Osteoblast (primary cell): ENCODE measurements around the gene IGFL3. TPM values are rescaled to one million over a fixed set of nuclear protein-coding genes. Genes with fewer than 3 reads are reported as not detected.

Source experiments
- DNase-seq: peaks from one replicate; pipeline ENCODE4 v3.0.0; 2011; ENCODE audit warnings: low spot score, mixed read lengths; ENCODE audit not compliant: insufficient read length; ENCODE audit errors: missing footprints
- H2AFZ ChIP-seq: 2 replicates; pipeline ENCODE4 v1.6.0; 2011; ENCODE audit warnings: mild to moderate bottlenecking, low read length
- H3K27ac ChIP-seq: 2 replicates; pipeline ENCODE4 v1.5.1; 2011; ENCODE audit warnings: mild to moderate bottlenecking, low read depth, low read length, moderate library complexity
- H3K27me3 ChIP-seq: 2 replicates; pipeline ENCODE4 v1.6.0; 2012; ENCODE audit warnings: mild to moderate bottlenecking, control low read depth, inconsistent platforms, low read length, moderate library complexity; ENCODE audit not compliant: insufficient read depth
- H3K36me3 ChIP-seq: 2 replicates; pipeline ENCODE4 v1.5.1; 2011; ENCODE audit warnings: mild to moderate bottlenecking, low read length, control low read depth, moderate library complexity; ENCODE audit not compliant: insufficient read depth
- H3K4me1 ChIP-seq: 2 replicates; pipeline ENCODE4 v1.5.1; 2011; ENCODE audit warnings: mild to moderate bottlenecking, low read length, control low read depth, moderate library complexity; ENCODE audit not compliant: insufficient read depth
- H3K4me2 ChIP-seq: 2 replicates; pipeline ENCODE4 v1.6.0; 2011; ENCODE audit warnings: mild to moderate bottlenecking, low read length; ENCODE audit not compliant: insufficient read depth
- H3K4me3 ChIP-seq: fragments of 200-600 bp; sonication (generic); 3 replicates; pipeline ENCODE4 v1.5.1; 2012; ENCODE audit warnings: mild to moderate bottlenecking, low read length, inconsistent platforms; ENCODE audit not compliant: insufficient read depth
- H3K79me2 ChIP-seq: 2 replicates; pipeline ENCODE4 v1.6.0; 2012; ENCODE audit warnings: mild to moderate bottlenecking, low read length, control low read depth, inconsistent platforms; ENCODE audit not compliant: insufficient read depth
- H3K9me3 ChIP-seq: 2 replicates; pipeline ENCODE4 v1.5.1; 2011; ENCODE audit warnings: low read depth, low read length, control low read depth
- H4K20me1 ChIP-seq: 2 replicates; pipeline ENCODE4 v1.6.0; 2012; ENCODE audit warnings: mild to moderate bottlenecking, low read length, control low read depth; ENCODE audit not compliant: insufficient read depth
- total RNA-seq: library from RNA; depleted of rRNA; stranded (reverse); fragments of >200 nt; gene quantifications from 2 replicates; pipeline ENCODE4 v1.2.3, GENCODE V29; 2012
- TF ChIP-seq, protein P1 (sequence below): IDR thresholded peaks from 2 replicates; pipeline ENCODE4 v1.5.1; 2011; ENCODE audit warnings: mild to moderate bottlenecking, low read depth, low read length, moderate library complexity; ENCODE audit errors: extremely low read depth

IGFL3 gene
- total RNA-seq, 1 donor, result not detected

DNA sequence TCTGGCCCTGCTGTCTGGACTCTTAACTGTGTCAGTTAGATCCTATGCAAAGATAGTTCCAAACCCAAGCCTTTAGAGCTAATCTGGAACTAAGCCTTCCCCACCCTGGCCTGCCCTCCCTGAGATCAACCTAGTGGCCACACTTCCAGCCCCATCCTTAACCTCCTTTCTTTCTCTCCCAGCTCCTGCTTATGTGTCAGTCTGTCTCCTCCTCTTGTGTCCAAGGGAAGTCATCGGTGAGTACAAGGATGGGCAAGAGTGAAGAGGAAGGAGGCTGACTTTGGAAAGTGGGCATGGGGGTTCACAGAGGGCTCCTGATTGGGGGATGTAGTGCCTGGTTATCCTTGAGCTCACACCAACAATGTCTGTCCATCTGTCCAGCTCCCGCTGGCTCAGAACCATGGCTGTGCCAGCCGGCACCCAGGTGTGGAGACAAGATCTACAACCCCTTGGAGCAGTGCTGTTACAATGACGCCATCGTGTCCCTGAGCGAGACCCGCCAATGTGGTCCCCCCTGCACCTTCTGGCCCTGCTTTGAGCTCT is 35.8 kb upstream of the IGFL3 start:
- no peak overlapping the region for H3K4me2 ChIP-seq
- H3K4me3 ChIP-seq, result no peak overlapping the region
- H3K4me1 ChIP-seq, result no peaks in the 10 kb centered on the region
- H3K27me3 ChIP-seq, result peaks cover 42% of the 10 kb centered on the region
- TF ChIP-seq, protein P1, sequence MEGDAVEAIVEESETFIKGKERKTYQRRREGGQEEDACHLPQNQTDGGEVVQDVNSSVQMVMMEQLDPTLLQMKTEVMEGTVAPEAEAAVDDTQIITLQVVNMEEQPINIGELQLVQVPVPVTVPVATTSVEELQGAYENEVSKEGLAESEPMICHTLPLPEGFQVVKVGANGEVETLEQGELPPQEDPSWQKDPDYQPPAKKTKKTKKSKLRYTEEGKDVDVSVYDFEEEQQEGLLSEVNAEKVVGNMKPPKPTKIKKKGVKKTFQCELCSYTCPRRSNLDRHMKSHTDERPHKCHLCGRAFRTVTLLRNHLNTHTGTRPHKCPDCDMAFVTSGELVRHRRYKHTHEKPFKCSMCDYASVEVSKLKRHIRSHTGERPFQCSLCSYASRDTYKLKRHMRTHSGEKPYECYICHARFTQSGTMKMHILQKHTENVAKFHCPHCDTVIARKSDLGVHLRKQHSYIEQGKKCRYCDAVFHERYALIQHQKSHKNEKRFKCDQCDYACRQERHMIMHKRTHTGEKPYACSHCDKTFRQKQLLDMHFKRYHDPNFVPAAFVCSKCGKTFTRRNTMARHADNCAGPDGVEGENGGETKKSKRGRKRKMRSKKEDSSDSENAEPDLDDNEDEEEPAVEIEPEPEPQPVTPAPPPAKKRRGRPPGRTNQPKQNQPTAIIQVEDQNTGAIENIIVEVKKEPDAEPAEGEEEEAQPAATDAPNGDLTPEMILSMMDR, result no peak
- H4K20me1 ChIP-seq, result no peaks in the 10 kb centered on the region
- H3K27ac ChIP-seq, result no peak overlapping the region
- H2AFZ ChIP-seq, result no peak overlapping the region
- no peaks in the 10 kb centered on the region for H3K79me2 ChIP-seq
- no peaks in the 10 kb centered on the region for H3K9me3 ChIP-seq
- no peak for DNase-seq
- no peaks in the 10 kb centered on the region for H3K36me3 ChIP-seq

DNA sequence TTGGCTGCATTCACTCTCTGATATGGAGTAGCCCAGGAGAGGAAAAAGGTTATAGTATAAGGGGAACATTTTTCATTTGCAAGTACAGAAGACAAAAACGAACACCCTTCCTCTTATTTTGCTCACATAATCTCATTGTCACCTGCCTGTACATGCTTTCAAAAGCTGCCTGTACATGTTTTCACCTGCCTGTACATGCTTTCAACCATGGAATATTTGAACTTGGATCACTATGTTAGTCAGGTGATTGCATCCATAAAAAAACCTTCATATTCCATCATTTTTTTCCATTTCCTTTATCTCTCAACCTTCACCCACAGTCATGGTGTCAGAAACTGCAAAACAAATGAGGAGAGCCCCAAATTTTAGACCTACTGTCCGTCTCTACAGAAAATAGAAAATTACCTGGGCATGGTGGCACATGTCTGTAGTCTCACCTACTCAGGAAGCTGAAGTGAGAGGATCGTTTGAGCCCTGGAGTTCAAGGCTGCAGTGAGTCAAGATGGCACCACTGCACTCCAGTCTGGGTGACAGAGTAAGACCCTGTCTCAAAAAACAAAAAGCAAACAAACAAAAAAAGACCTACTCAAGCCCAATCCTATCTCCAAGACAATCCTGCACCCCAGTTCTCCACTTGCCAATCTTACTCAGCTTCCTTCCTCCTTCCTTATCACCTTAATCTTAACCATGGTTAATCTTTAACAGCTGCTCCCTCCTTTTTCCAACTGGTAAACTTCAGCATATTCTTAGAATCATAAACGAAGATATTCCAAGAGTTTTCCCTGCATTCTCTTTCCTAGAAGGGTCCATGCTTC is 35.1 kb upstream of the IGFL3 start:
- DNase-seq, result no peak
- no peaks in the 10 kb centered on the region for H3K36me3 ChIP-seq
- H3K4me3 ChIP-seq, result no peak overlapping the region
- no peaks in the 10 kb centered on the region for H3K79me2 ChIP-seq
- H3K4me2 ChIP-seq, result no peak overlapping the region
- no peaks in the 10 kb centered on the region for H3K4me1 ChIP-seq
- no peak overlapping the region for H3K27ac ChIP-seq
- H4K20me1 ChIP-seq, result no peaks in the 10 kb centered on the region
- no peak overlapping the region for H2AFZ ChIP-seq
- TF ChIP-seq, protein P1, result no peak
- no peaks in the 10 kb centered on the region for H3K9me3 ChIP-seq
- peaks cover 44% of the 10 kb centered on the region for H3K27me3 ChIP-seq

DNA sequence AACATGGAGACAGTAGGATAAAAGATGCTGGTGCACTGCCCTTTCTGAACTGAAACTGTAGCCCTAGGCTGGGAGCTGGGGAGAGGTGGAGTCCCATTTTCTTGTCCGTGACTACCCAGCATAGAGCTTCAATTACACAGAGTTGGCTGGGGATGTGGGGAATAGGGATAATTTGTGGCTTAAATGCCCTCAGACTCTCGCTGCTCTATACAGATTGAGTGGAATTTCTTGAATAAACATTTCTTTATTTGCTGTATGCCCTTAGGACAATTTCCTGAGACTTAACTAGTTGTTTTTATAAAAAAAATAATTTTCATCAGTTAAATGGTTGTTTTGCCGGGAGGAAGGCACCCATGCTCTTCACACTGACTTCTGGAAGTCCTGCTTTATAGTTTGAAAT is 30.7 kb upstream of the IGFL3 start:
- Histone ChIP-seq H3K9me3 (no peaks in the 10 kb centered on the region), H3K4me3 (no peak overlapping the region), H3K4me2 (no peak overlapping the region), H2AFZ (no peak overlapping the region), H3K79me2 (no peaks in the 10 kb centered on the region), H3K27me3 (peaks cover 81% of the 10 kb centered on the region), H3K27ac (no peak overlapping the region), H4K20me1 (no peaks in the 10 kb centered on the region), H3K36me3 (no peaks in the 10 kb centered on the region), H3K4me1 (no peaks in the 10 kb centered on the region)
- TF ChIP-seq, protein P1, result no peak
- DNase-seq, result no peak

DNA sequence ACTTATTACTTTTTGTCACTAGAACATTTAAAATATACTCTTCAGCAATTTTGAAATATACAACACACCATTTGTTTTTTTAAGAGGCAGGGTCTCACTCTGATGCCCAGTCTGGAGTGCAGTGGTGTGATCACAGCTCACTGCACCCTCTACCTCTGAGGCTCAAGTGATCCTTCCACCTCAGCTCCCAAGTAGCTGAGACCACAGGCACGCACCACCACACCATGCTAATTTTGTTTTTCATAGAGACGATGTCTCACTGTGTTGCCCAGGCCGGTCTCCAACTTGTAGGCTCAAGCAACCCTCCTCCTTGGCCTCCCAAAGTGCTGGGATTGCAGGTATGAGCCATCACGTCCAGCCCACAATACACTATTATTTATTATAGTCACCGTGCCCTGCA is 26.1 kb upstream of the IGFL3 start:
- no peak overlapping the region for H3K4me2 ChIP-seq
- no peaks in the 10 kb centered on the region for H3K36me3 ChIP-seq
- no peak overlapping the region for H2AFZ ChIP-seq
- no peak overlapping the region for H3K27ac ChIP-seq
- H4K20me1 ChIP-seq, result no peaks in the 10 kb centered on the region
- H3K9me3 ChIP-seq, result no peaks in the 10 kb centered on the region
- no peaks in the 10 kb centered on the region for H3K4me1 ChIP-seq
- no peak overlapping the region for H3K4me3 ChIP-seq
- no peaks in the 10 kb centered on the region for H3K79me2 ChIP-seq
- TF ChIP-seq, protein P1, result no peak
- no peak for DNase-seq
- H3K27me3 ChIP-seq, result peaks cover 85% of the 10 kb centered on the region
